ENCODE measurements around the gene MARCKSL1.
A peak's percentile ranks its signal among the peaks of the same experiment; 100 is the strongest.
"Not testable (repeated sequence)": the region's sequence is repeated elsewhere in the genome, so short reads cannot be mapped to it uniquely, and the experiment has no call there.

Gene MARCKSL1

GRCh38 chr1:32331549-32331948, 4.5 kb downstream of the MARCKSL1 start:
- no peak for DNase-seq

GRCh38 chr1:32330558-32331151, 5.4 kb downstream of the MARCKSL1 start:
- DNase-seq: no peak

- no peak for DNase-seq
Measured at GRCh38 chr1:32329931-32330466, 6.0 kb downstream of the MARCKSL1 start.

GRCh38 chr1:32327204-32327603, 8.8 kb downstream of the MARCKSL1 start:
- no peak for DNase-seq

GRCh38 chr1:32321712-32322291, 14.2 kb downstream of the MARCKSL1 start:
- DNase-seq: peak in 1 of 2 donors; percentile 18

GRCh38 chr1:32318127-32318869, 17.7 kb downstream of the MARCKSL1 start:
- no peak for DNase-seq

- DNase-seq: no peak
Measured at GRCh38 chr1:32316903-32317277, 19.1 kb downstream of the MARCKSL1 start.

GRCh38 chr1:32311709-32312393, 24.2 kb downstream of the MARCKSL1 start:
- DNase-seq: no peak

- no peak for DNase-seq
Measured at GRCh38 chr1:32309960-32310359, 26.1 kb downstream of the MARCKSL1 start.

GRCh38 chr1:32307324-32307723, 28.7 kb downstream of the MARCKSL1 start:
- no peak for DNase-seq

GRCh38 chr1:32305310-32305709, 30.7 kb downstream of the MARCKSL1 start:
- no peak for DNase-seq

GRCh38 chr1:32303997-32304622, 31.9 kb downstream of the MARCKSL1 start:
- no peak for DNase-seq

- DNase-seq: no peak
Measured at GRCh38 chr1:32303358-32303757, 32.7 kb downstream of the MARCKSL1 start.

GRCh38 chr1:32299327-32299726, 36.7 kb downstream of the MARCKSL1 start:
- no peak for DNase-seq

GRCh38 chr1:32298211-32298610, 37.8 kb downstream of the MARCKSL1 start:
- not testable (repeated sequence) for DNase-seq

- peak; percentile 93 to 96 for DNase-seq
Measured at GRCh38 chr1:32291708-32292538, 44.1 kb downstream of the MARCKSL1 start, which contains the start of gene HDAC1. HDAC1 (plus strand) TSS chr1:32292083; CDS start chr1:32292170, 87 bp downstream.

GRCh38 chr1:32291145-32291707, 44.8 kb downstream of the MARCKSL1 start:
- DNase-seq: no peak

GRCh38 chr1:32289256-32289655, 46.8 kb downstream of the MARCKSL1 start:
- DNase-seq: no peak

- DNase-seq: no peak
Measured at GRCh38 chr1:32286763-32287162, 49.3 kb downstream of the MARCKSL1 start.

GRCh38 chr1:32285658-32286057, 50.4 kb downstream of the MARCKSL1 start:
- DNase-seq: no peak

GRCh38 chr1:32284777-32285176, 51.3 kb downstream of the MARCKSL1 start:
- not testable (repeated sequence) for DNase-seq

Measured in activated CD4-positive, alpha-beta T cell treated with anti-CD3 and anti-CD28 coated beads for 4 hours (primary cell).